Measurements from ENCODE around the gene HSF2BP. TPM values are rescaled to one million over a fixed set of nuclear protein-coding genes. Genes with fewer than 3 reads are reported as not detected.

The HSF2BP gene
- total RNA-seq, 1 experiment from 2014 or later = 2.4 TPM

DNA sequence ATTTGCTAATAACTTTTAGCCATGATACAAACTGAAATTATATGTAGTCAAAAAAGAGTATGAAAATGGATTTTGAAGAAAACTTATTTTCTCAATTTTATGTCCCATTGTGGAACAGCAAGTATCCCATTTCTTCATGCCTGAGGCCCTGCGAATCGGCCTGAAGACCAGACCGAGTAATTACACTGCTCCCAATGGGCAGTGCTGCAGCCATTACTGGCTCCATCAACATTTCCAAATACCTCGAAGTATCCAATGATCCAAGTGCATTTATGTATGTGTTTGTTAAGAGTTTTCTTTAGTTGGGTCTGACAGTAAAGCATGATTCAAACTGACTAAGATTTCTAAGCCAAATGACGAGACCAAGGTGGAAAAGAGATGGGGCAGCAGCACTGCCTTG is 44.4 kb downstream of the HSF2BP start:
- H3K36me3 ChIP-seq = no peaks in the 10 kb centered on the region
- no peak for DNase-seq
- H3K9me3 ChIP-seq = peaks cover 3% of the 10 kb centered on the region
- no peaks in the 10 kb centered on the region for H3K27me3 ChIP-seq
- H3K4me3 ChIP-seq = no peak overlapping the region

GRCh38 chr21:43613755-43614638 is 45.3 kb downstream of the HSF2BP start:
- no peaks in the 10 kb centered on the region for H3K36me3 ChIP-seq
- DNase-seq = no peak
- no peak overlapping the region for H3K4me3 ChIP-seq
- H3K27me3 ChIP-seq = no peaks in the 10 kb centered on the region
- no peaks in the 10 kb centered on the region for H3K9me3 ChIP-seq

GRCh38 chr21:43611598-43612369 is 47.5 kb downstream of the HSF2BP start:
- peak; percentile 72 for DNase-seq
- Histone ChIP-seq H3K9me3 (no peaks in the 10 kb centered on the region; the same call in 1 of the 2 replicates), H3K27me3 (no peaks in the 10 kb centered on the region), H3K4me3 (no peak overlapping the region), H3K36me3 (no peaks in the 10 kb centered on the region)

- Histone ChIP-seq H3K27me3 (no peaks in the 10 kb centered on the region), H3K9me3 (no peaks in the 10 kb centered on the region; the same call in 1 of the 2 replicates), H3K36me3 (no peaks in the 10 kb centered on the region), H3K4me3 (no peak overlapping the region)
- DNase-seq = peak; percentile 81
Observed at GRCh38 chr21:43609501-43610340, 49.6 kb downstream of the HSF2BP start.

DNA sequence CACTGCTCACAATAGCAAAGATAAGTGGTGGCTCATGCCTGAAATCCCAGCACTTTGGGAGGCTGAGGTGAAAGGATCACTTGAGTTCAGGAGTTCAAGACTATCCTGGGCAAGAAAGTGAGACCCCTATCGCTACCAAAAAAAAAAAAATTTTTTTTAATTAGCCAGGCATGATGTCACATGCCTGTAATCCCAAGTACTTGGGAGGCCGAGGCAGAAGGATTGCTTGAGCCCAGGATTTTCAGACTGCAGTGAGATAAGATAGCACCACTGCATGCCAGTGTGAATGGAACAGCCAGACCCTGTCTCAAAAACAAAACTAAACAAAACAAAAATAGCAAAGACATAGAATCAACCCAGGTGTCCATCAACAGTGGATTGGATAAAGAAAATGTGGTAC is 50.6 kb downstream of the HSF2BP start:
- no peak for DNase-seq
- H3K27me3 ChIP-seq = no peaks in the 10 kb centered on the region
- no peaks in the 10 kb centered on the region; the same call in 1 of the 2 replicates for H3K9me3 ChIP-seq
- no peaks in the 10 kb centered on the region for H3K36me3 ChIP-seq
- H3K4me3 ChIP-seq = no peak overlapping the region

DNA sequence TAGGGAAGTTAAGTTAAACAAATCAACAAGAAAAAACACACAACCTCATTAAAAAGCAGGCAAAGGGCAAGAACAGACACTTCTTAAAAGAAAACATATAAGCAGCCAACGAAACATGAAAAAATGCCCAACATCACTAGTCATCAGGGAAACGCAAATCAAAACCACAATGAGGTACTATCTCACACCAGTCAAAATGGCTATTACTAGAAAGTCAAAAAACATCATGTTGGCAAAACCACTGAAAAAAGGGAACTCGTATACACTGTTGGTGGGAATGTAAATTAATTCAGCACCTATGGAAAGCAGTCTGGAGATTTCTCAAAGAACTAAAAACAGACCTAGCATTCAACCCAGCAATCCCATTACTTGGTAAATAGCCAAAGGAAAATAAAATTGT is 51.1 kb downstream of the HSF2BP start:
- no peaks in the 10 kb centered on the region; the same call in 1 of the 2 replicates for H3K9me3 ChIP-seq
- H3K27me3 ChIP-seq = no peaks in the 10 kb centered on the region
- H3K4me3 ChIP-seq = no peak overlapping the region
- H3K36me3 ChIP-seq = no peaks in the 10 kb centered on the region
- DNase-seq = no peak

DNA sequence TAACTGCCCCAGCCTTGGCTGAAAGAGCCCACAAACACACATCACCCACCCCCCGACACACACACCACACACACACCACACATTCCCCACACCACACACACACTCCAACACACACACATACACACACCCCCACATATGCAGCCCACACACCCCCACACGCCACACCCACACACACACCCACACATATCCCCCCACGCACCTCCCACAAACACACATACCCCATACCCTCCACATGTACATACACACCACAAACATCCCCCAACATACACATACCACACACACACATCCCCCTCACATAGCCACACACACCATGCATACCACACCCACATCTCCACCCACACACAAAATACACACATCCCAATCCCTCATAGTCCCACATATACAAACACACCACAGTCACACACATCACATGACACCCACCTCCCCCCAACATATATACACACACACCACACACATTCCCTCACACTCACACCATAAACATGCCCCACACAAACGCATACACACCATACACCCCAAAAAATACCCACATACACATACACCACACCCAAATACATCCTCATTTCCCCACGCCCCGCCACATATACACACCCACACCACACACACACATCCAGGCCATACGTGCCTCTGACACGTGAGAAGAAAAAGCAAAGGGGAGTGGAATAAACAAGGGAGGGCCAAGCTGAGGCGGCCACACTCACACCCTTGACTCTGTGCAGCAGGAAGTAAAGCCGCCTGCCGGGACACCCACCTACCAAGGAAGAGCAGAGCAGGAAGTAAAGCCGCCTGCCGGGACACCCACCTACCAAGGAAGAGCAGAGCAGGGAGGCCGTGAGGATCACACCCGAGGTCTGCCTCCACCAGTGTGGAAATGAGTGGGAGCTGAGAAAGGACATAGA is 53.7 kb downstream of the HSF2BP start:
- Histone ChIP-seq H3K36me3 (no peaks in the 10 kb centered on the region), H3K9me3 (no peaks in the 10 kb centered on the region; the same call in 1 of the 2 replicates), H3K27me3 (no peaks in the 10 kb centered on the region), H3K4me3 (no peak overlapping the region)
- no peak for DNase-seq

DNA sequence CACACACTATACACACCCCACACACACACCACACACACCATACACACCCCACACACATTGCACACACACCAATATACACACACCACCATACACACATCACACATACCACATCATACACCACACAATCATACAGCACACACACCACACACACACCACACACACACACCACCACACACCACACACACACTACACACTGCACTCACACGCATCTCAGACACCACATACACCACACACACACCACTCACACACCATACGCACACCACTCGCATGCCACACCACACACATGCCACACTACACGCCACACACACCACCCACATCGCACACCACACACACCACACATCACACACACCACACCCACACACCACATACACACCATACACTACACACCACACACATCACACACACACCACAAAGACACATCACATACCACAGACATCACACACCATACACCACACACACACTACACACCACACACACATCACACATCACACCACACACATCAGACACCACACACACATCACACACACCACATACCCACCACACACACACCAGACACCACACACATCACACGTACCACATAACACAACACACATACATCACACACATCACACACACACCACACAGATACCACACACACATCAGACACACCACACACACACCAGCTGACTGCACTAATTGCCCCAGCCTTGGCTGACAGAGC is 54.6 kb downstream of the HSF2BP start:
- DNase-seq = no peak

GRCh38 chr21:43603641-43604504 is 55.4 kb downstream of the HSF2BP start:
- no peaks in the 10 kb centered on the region; the same call in 1 of the 2 replicates for H3K9me3 ChIP-seq
- peak; percentile 49 for DNase-seq
- H3K27me3 ChIP-seq = no peaks in the 10 kb centered on the region
- H3K36me3 ChIP-seq = no peaks in the 10 kb centered on the region
- no peak overlapping the region for H3K4me3 ChIP-seq

More for the DNA sequence above, 54.6 kb downstream of the HSF2BP start:
- Histone ChIP-seq H3K4me3 (no peak overlapping the region), H3K27me3 (no peaks in the 10 kb centered on the region), H3K36me3 (no peaks in the 10 kb centered on the region), H3K9me3 (no peaks in the 10 kb centered on the region; the same call in 1 of the 2 replicates)

- no peaks in the 10 kb centered on the region; the same call in 1 of the 2 replicates for H3K9me3 ChIP-seq
- H3K4me3 ChIP-seq = no peak overlapping the region
- H3K36me3 ChIP-seq = no peaks in the 10 kb centered on the region
- H3K27me3 ChIP-seq = no peaks in the 10 kb centered on the region
- DNase-seq = no peak
Observed at GRCh38 chr21:43603233-43603626, 56.1 kb downstream of the HSF2BP start.

- Histone ChIP-seq H3K4me3 (no peak overlapping the region), H3K36me3 (no peaks in the 10 kb centered on the region), H3K27me3 (no peaks in the 10 kb centered on the region), H3K9me3 (no peaks in the 10 kb centered on the region; the same call in 1 of the 2 replicates)
- DNase-seq = peak; percentile 41
Observed at GRCh38 chr21:43602266-43603232, 56.7 kb downstream of the HSF2BP start.

DNA sequence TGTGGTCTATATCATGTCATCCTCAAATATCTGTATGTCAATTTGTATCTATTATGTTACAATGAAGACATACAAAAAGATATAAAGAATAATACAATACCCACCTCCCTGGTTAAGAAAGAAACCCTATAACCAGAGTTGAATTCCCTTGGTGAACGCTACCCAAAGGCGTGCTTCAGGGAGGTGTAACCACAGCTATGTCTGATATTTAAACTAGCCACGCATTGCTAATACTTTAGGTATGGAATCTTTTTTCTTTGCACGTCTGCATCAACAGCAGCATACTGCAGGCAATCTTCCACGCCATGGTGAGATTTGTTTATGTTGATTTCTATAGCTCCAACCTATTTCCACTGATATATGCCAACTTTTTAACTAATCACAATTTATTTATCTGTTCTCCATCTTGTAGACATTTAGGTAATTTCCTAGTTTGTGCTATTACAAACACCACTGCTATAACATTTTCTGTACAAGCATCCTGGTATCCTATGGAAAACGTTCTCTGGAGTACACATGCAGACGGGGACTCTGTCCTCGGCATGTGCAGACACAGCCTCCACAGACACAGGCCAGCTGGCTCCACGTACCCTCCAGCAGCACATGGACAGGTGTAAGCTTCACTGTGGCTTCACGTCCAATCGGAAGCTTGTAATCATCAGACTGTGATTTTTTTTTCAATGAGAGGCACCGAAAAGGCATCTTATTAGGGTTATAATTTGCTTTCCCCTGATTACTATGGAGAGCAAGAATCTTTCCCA is 58.5 kb downstream of the HSF2BP start:
- no peaks in the 10 kb centered on the region for H3K27me3 ChIP-seq
- no peak overlapping the region for H3K4me3 ChIP-seq
- no peaks in the 10 kb centered on the region for H3K9me3 ChIP-seq
- H3K36me3 ChIP-seq = no peaks in the 10 kb centered on the region
- peak; percentile 73 for DNase-seq

DNA sequence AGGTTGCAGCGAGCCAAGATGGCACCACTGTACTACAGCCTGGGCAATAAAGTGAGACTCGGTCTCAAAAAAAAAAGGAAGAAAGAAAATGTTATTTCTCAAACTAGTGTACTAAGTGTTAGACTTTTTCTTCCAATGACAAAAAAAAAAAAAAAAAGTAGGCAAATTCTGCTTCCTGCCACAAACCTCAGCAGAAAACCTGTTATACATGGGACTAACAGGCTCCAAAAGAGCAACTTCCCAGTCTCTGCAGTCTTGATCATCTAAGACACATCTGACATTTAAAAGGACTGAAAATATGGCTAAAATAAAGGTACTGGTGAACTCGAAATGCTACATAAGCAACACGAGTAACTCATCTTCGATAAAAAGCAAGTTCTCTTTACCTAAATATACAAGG is 59.6 kb downstream of the HSF2BP start:
- H3K27me3 ChIP-seq = no peaks in the 10 kb centered on the region

More for the DNA sequence above, 59.6 kb downstream of the HSF2BP start:
- Histone ChIP-seq H3K4me3 (no peak overlapping the region), H3K9me3 (no peaks in the 10 kb centered on the region), H3K36me3 (no peaks in the 10 kb centered on the region)
- DNase-seq = no peak
